HG03460 (cell line): ENCODE results near the gene GFI1B.
"Not testable (repeated sequence)": the region's sequence is repeated elsewhere in the genome, so short reads cannot be mapped to it uniquely, and the experiment has no call there.

Experiments used
- ATAC-seq: cut with Tn5 transposase; IDR thresholded peaks from one replicate; pipeline ENCODE4 v1.9.1; 2021; ENCODE audit not compliant: unreplicated experiment

GFI1B gene

DNA sequence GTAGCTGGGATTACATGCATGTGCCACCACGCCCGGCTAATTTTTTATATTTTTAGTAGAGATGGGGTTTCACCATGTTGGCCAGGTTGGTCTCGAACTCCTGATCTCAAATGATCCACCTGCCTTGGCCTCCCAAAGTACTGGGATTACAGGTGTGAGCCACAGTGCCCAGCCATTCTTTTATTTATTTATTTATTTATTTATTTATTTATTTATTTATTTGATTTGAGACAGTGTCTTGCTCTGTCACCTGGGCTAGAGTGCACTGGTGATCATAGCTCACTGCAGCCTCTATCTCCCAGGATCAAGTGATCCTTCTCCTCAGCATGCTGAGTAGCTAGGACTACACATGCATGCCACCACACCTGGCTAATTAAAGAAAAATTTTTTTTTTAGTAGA lies 10.6 kb upstream of the GFI1B start:
- ATAC-seq: not testable (repeated sequence)

DNA sequence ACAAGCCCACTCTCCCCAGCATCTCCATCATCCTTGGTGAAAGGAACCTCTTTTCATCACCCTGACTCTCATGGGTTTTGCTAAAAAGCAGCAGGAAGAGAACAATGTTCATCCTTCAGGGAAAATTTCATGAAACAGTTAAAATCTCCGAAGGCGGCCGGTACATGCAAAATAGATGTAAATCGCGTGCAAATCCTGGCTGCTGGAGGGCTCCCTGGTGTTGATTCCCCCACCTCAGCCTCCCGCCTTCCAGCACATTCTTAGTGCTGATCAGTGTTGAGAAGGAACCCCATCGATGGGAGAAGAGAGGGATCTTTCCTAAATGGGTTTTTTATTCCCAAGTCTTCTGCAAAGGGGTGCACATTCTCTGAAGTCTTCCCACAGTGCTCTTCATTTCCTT lies 8.7 kb upstream of the GFI1B start:
- no peak for ATAC-seq

- ATAC-seq: no peak
These were observed 8.0 kb upstream of the GFI1B start for GRCh38 chr9:132970324-132971062.

- no peak for ATAC-seq
These were observed 5.3 kb upstream of the GFI1B start for GRCh38 chr9:132973166-132973565.

DNA sequence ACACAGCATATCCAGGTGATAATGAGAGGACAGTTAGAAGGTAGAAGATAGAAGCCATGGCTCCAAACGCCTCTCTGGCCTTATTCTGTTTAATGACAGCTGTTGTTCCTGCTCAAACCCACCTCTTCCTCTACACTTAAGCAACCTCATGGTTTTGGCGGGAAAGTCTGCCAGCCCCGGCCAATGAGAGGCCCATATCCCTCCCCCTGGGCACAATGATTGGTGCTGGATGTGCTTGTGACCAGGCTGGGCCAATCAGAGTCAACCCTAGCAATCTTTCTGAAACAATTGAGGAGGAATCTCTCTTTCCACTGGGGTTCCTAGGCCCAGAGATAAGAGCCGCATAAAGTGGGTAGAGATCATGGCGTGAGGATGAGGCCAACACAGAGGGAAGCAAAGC lies 4.8 kb upstream of the GFI1B start:
- ATAC-seq: no peak

DNA sequence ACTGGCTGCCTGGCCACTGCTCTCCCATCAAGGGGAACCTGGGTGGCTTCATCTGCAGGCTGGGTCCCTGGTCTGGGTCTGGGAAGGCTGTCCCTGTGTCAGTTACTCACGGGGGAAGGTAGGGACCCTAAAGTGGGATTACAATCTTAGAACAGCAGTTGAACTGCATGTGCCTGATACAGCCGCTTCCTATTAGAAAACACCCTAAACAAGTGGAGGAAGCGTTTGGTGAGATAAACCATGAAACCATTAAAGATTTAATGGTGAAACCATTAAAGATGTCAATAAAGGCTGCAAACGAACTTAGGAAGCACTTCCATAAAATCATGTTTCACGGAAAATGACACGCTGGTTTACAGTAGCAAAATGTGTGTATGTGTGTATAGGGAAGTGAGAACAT lies 2.5 kb upstream of the GFI1B start:
- no peak for ATAC-seq

DNA sequence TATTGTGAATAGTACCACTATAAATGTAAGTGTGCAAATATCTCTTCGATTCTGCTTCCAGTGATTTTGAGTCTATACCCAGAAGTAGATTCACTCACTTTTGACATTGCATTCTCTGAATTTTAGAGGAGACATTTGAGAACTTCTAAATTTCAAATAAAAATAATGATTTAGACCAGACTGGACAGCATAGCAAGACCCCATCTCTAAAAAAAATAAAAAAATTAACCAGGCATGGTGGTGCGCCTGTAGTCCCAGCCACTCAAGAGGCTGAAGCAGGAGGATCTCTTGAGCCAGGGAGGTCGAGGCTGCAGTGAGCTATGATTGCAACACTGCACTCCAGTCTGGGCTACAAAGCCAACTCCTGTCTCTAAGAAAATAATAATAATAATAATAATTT lies 1.9 kb upstream of the GFI1B start:
- ATAC-seq: no peak

DNA sequence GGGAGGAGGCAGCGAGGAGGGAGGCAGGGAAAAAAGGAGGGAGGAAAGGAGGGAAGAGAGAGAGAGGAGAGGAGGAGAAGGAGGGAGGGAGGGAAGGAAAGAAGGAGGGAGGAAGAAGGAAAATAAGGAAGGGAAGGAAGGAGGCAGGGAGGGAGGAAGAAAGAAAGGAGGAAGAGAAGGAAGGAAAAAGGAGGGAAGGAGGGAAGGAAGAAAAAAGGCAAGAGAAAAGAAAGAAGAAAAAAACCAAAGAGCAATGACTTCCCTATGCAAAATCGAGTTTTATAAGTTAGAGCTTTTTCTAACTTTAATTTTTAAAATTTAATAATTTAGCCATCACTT lies 413 bp upstream of the GFI1B start:
- ATAC-seq: no peak

DNA sequence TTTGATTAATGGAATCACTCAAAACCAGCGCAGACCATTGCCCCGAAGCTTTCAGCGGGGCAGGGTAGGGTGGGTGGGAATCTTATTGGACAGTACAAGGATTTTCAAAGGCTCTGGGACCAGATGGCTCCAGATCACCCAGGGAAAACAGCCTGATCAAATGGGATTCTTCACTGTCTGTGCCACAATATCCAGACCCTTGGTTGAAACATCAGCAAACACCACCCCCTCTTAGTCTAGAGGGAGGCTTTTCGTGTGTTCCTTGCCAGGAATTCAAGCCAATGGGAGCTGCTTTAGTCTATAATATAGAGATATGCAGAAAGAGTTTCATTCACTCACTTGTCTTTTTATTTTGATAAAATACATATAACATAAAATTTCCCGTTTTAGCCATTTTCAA lies 1.7 kb downstream of the GFI1B start:
- ATAC-seq: no peak

DNA sequence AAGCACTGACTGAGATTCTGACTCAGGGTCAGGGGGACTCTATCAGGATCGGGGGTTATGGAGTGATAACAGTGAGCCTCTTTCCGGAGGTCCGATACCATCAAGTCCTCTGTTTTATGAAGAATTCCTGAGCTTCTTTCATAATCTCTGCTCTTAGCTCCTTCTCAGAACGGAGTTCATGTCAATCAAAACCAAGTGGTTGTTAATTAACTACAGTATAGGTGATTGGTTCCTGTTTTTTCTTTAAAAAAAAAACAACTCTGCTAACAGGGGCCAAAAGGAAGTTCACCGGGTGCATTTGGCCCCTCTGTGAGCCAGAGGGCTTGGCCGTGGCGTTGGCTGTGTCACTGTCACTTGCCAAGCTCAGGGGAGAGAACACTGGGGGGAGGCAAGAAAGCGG lies 4.0 kb downstream of the GFI1B start:
- peak; percentile 65 for ATAC-seq

- no peak for ATAC-seq
These were observed 5.2 kb downstream of the GFI1B start for GRCh38 chr9:132983491-132984201.

- ATAC-seq: no peak
These were observed 5.9 kb downstream of the GFI1B start for GRCh38 chr9:132984202-132985070.

DNA sequence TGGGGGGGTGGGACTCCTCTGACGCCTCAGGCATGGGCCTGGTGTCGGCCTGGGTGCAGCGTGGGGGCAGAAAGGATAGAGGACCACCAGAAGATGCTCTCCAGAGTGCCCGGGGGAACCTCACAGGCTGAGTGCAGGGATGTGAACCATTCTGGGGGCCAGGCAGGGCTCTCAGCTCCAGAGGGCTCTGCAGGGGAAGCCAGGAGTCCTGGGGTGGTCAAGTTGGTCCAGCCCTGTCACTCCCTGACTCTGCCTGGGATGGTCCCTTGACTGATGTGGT lies 6.5 kb downstream of the GFI1B start:
- ATAC-seq: no peak

- ATAC-seq: no peak
These were observed 7.0 kb downstream of the GFI1B start for GRCh38 chr9:132985489-132985888.

DNA sequence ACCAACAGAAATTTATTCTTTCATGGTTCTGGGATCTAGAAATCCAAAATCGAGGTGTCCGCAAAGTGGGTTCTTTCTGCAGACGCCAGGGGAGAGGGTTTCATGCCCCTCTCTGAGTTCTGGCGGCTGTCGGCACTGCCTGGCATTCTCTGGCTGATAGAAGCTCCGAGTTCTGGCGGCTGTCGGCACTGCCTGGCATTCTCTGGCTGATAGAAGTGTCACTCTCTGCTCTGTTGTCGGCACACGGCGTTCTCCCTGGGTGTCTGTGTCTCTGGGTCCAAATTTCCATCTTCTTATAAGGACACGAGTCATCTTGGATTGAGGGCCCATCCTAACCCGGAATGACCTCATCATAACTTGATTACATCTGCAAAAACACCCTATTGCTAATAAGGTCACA lies 7.6 kb downstream of the GFI1B start:
- ATAC-seq: no peak

- no peak for ATAC-seq
These were observed 8.4 kb downstream of the GFI1B start for GRCh38 chr9:132986640-132987620.

DNA sequence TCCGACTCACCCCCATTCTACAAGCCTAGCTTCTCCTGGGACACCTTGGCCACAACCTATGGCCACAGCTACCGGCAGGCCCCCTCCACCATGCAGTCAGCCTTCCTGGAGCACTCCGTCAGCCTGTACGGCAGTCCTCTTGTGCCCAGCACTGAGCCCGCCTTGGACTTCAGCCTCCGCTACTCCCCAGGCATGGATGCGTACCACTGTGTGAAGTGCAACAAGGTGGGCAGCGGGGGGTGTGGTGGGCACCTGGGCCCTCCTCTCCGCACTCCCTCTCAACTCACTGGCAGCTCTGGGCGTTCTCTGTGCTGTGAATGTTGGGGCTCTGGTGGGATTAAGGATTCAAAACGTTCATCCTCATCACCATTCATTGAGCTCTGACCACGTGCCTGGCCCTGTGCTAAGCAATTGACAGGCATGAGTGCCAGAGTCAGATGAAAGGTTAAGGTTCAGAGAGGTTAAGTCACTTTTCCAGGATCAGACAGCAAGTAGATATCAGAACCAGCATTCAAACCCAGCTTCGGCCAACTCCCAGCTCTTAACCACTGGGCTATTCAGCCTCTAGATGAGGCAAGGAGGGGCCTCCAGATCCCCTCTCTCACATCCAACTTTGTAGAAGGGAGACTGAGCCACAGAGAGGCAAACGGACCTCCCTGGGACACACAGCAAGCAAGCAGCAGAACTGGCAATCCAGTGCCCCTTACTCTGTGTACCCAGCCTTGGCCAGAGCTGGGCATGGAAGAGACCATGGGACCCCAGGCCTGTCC lies 9.9 kb downstream of the GFI1B start:
- ATAC-seq: no peak

- ATAC-seq: no peak
These were observed 10.5 kb downstream of the GFI1B start for GRCh38 chr9:132989014-132989310.

- no peak for ATAC-seq
These were observed 11.0 kb downstream of the GFI1B start for GRCh38 chr9:132989414-132989996.

GRCh38 chr9:132989998-132990557 lies 11.6 kb downstream of the GFI1B start:
- not testable (repeated sequence) for ATAC-seq
